ENCODE data around the gene EIF4E1B. TPM values are rescaled to one million over a fixed set of nuclear protein-coding genes. Genes with fewer than 3 reads are reported as not detected.

The EIF4E1B gene
- total RNA-seq, 4 donors from 2014 or later, result not detected

GRCh38 chr5:176656467-176656990 is 26.1 kb downstream of the EIF4E1B start:
- intact Hi-C loops (cut with DNase I), result no loop called here
- 82 to 92% methylated on average over 5 to 7 of the region's 13 CpGs for WGBS, 2 donors
- peaks cover 0 to 5% (median 0%) of the 10 kb centered on the region in 4 donors for H3K27me3 ChIP-seq
- no peaks in the 10 kb centered on the region for H3K9me3 ChIP-seq
- DNase-seq, result no peak
- H3K4me1 ChIP-seq, result peaks cover 24 to 44% (median 34%) of the 10 kb centered on the region in 3 donors
- H3K4me3 ChIP-seq, result no peak overlapping the region
- H3K36me3 ChIP-seq, result peaks cover 8 to 48% (median 9%) of the 10 kb centered on the region in 3 donors
- no peak for TF ChIP-seq CTCF (IDR thresholded peaks at IDR 0.05)
- no peak for TF ChIP-seq POLR2A (IDR thresholded peaks at IDR 0.05)
- H3K27ac ChIP-seq, result no peak overlapping the region

DNA sequence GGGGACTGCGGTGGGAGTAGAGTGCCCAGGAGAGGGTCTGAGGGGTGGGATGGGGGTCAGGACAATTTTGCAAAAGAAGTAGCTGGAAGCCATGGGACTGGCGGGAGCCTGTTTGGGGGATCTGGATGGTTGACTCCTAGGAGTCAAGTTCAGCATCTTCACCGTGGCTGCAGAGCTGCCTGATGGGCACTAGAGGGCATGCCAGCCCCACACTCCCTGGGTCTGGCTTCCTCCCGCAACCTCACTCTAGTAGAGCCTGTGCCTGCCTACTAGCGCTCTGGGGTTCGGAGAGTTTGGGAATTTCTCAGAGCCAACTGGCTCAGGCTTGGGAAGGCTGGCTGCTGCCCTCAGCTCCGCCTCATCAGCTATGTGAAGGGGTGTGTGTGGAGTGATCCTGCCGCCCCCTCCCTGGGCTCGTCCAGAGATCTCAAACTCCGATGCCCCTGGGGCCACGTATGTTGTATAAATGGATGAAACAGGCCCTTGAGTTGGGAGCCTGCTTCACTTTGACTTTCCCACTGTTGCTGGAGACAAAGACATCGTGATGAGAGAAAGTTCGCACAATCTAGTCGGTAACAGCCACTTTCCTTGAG is 27.6 kb downstream of the EIF4E1B start:
- no peak overlapping the region for H3K27ac ChIP-seq
- H3K4me1 ChIP-seq, result peaks cover 24 to 41% (median 34%) of the 10 kb centered on the region in 3 donors
- H3K4me3 ChIP-seq, result no peak overlapping the region
- intact Hi-C loops (cut with DNase I), result no loop called here
- peaks cover 0 to 15% (median 0%) of the 10 kb centered on the region in 4 donors for H3K27me3 ChIP-seq
- H3K9me3 ChIP-seq, result no peaks in the 10 kb centered on the region
- H3K36me3 ChIP-seq, result peaks cover 7 to 41% (median 8%) of the 10 kb centered on the region in 3 donors
- 43 to 57% methylated on average over 2 to 11 of the region's 14 CpGs for WGBS, 2 donors
- DNase-seq, result no peak
- TF ChIP-seq POLR2A (IDR thresholded peaks at IDR 0.05) (no peak), CTCF (IDR thresholded peaks at IDR 0.05) (peak; percentile 57 to 85 (median 74))

GRCh38 chr5:176658817-176659511 is 28.5 kb downstream of the EIF4E1B start:
- Histone ChIP-seq H3K4me1 (peaks cover 20 to 33% (median 26%) of the 10 kb centered on the region in 3 donors), H3K4me3 (peak overlapping the region in 1 of 4 donors; percentile 33), H3K27ac (peak overlapping the region in 1 of 4 donors; percentile 55), H3K27me3 (peaks cover 0 to 23% (median 0%) of the 10 kb centered on the region in 4 donors), H3K36me3 (peaks cover 5 to 40% (median 8%) of the 10 kb centered on the region in 3 donors), H3K9me3 (no peaks in the 10 kb centered on the region)
- intact Hi-C loops (cut with DNase I), result no loop called here
- WGBS, 2 donors, result 37 to 43% methylated on average over 8 to 10 of the region's 11 CpGs
- TF ChIP-seq POLR2A (IDR thresholded peaks at IDR 0.05) (no peak), CTCF (IDR thresholded peaks at IDR 0.05) (peak in 1 of 6 experiments; percentile 4)
- DNase-seq, result no peak

- 67% methylated on average over 7 of the region's 7 CpGs for WGBS, 2 donors
- H3K9me3 ChIP-seq, result no peaks in the 10 kb centered on the region
- TF ChIP-seq CTCF (IDR thresholded peaks at IDR 0.05), result no peak
- TF ChIP-seq POLR2A (IDR thresholded peaks at IDR 0.05), result no peak
- peak overlapping the region in 1 of 4 donors; percentile 55 for H3K27ac ChIP-seq
- intact Hi-C loops (cut with DNase I), result no loop called here
- peaks cover 5 to 34% (median 8%) of the 10 kb centered on the region in 3 donors for H3K36me3 ChIP-seq
- peaks cover 15 to 28% (median 21%) of the 10 kb centered on the region in 3 donors for H3K4me1 ChIP-seq
- peaks cover 0 to 29% (median 0%) of the 10 kb centered on the region in 4 donors for H3K27me3 ChIP-seq
- H3K4me3 ChIP-seq, result no peak overlapping the region
- no peak for DNase-seq
These were observed 29.0 kb downstream of the EIF4E1B start for GRCh38 chr5:176659512-176659839.
